HK-2 (cell line): ENCODE measurements around the gene DNAAF9.
"Not testable (repeated sequence)": the region's sequence is repeated elsewhere in the genome, so short reads cannot be mapped to it uniquely, and the experiment has no call there.

ENCODE experiments used
- DNase-seq: peaks from one replicate; pipeline ENCODE4 v3.0.0-alpha.2; 2018; ENCODE audit not compliant: unreplicated experiment

DNAAF9 gene

GRCh38 chr20:3407040-3407770 lies at the start of gene DNAAF9:
Gene DNAAF9, minus strand, starts transcription at chr20:3407669. Its CDS starts 112 bp downstream, at chr20:3407557.
- peak; percentile 74 for DNase-seq

- no peak for DNase-seq
These were observed 49.2 kb upstream of the DNAAF9 start for GRCh38 chr20:3456648-3457047.

- no peak for DNase-seq
These were observed 47.4 kb upstream of the DNAAF9 start for GRCh38 chr20:3454831-3455230.

- DNase-seq: no peak
These were observed 45.2 kb upstream of the DNAAF9 start for GRCh38 chr20:3452690-3453089.

- DNase-seq: no peak
These were observed 44.7 kb upstream of the DNAAF9 start for GRCh38 chr20:3452136-3452535.

- DNase-seq: no peak
These were observed 41.9 kb upstream of the DNAAF9 start for GRCh38 chr20:3449319-3449718.

GRCh38 chr20:3447321-3447720 lies 39.9 kb upstream of the DNAAF9 start:
- DNase-seq: no peak

- no peak for DNase-seq
These were observed 39.3 kb upstream of the DNAAF9 start for GRCh38 chr20:3446779-3447178.

- DNase-seq: no peak
These were observed 29.6 kb upstream of the DNAAF9 start for GRCh38 chr20:3436864-3437574.

- DNase-seq: no peak
These were observed 26.8 kb upstream of the DNAAF9 start for GRCh38 chr20:3434232-3434631.

- no peak for DNase-seq
These were observed 26.3 kb upstream of the DNAAF9 start for GRCh38 chr20:3433744-3434143.

- no peak for DNase-seq
These were observed 25.4 kb upstream of the DNAAF9 start for GRCh38 chr20:3432844-3433243.

- DNase-seq: no peak
These were observed 23.6 kb upstream of the DNAAF9 start for GRCh38 chr20:3431109-3431508.

GRCh38 chr20:3430376-3431069 lies 23.1 kb upstream of the DNAAF9 start:
- no peak for DNase-seq

- DNase-seq: not testable (repeated sequence)
These were observed 19.3 kb upstream of the DNAAF9 start for GRCh38 chr20:3426766-3427165.

GRCh38 chr20:3423126-3423525 lies 15.7 kb upstream of the DNAAF9 start:
- no peak for DNase-seq

GRCh38 chr20:3421985-3422384 lies 14.5 kb upstream of the DNAAF9 start:
- DNase-seq: no peak

- no peak for DNase-seq
These were observed 12.8 kb upstream of the DNAAF9 start for GRCh38 chr20:3420211-3420707.

GRCh38 chr20:3418161-3418560 lies 10.7 kb upstream of the DNAAF9 start:
- DNase-seq: not testable (repeated sequence)

GRCh38 chr20:3414122-3414521 lies 6.7 kb upstream of the DNAAF9 start:
- DNase-seq: no peak

GRCh38 chr20:3413393-3413889 lies 6.0 kb upstream of the DNAAF9 start:
- no peak for DNase-seq
